Right lobe of liver (tissue), 6 donors: ENCODE results near the gene TRAPPC2. TPM values are rescaled to one million over a fixed set of nuclear protein-coding genes. Genes with fewer than 3 reads are reported as not detected.

Experiments used
- ATAC-seq, 4 donors: fragments of 200-7000 bp; cut with Tn5 transposase; one replicate each; pipeline ENCODE4 v1.9.1; 2020; ENCODE audit warnings: mild to moderate bottlenecking in 4 of 4, moderate library complexity in 4 of 4
- DNase-seq, 3 donors: peaks; one replicate each; pipeline ENCODE4 v3.0.0-alpha.2; 2020
- H3K27ac ChIP-seq, 3 donors: fragments of 200-600 bp; one replicate each; pipeline ENCODE4 v1.8.0; 2022
- H3K27me3 ChIP-seq, 2 donors: fragments of 200-600 bp; one replicate each; pipeline ENCODE4 v1.8.0; 2022
- H3K36me3 ChIP-seq, 4 donors: fragments of 200-600 bp; sonication (generic) in 1 of 4; one replicate each; pipeline versions ENCODE4 v1.5.1 to v1.8.0; 2017 to 2022; ENCODE audit warnings: control low read depth in 1 of 4
- H3K4me1 ChIP-seq, 4 donors: fragments of 200-600 bp; sonication (generic) in 1 of 4; one replicate each; pipeline versions ENCODE4 v1.5.1 to v1.8.0; 2017 to 2022; ENCODE audit warnings: control low read depth in 1 of 4
- H3K4me3 ChIP-seq, 3 donors: fragments of 200-600 bp; one replicate each; pipeline ENCODE4 v1.8.0; 2022
- H3K9me3 ChIP-seq, 4 donors: fragments of 200-600 bp; sonication (generic) in 1 of 4; one replicate each; pipeline versions ENCODE4 v1.5.1 to v1.8.0; 2017 to 2022; ENCODE audit warnings: control low read depth in 1 of 4
- CTCF ChIP-seq, 4 donors: fragments of 200-600 bp in 3 of 4; fragments of 450-650 bp in 1 of 4; IDR thresholded peaks; one replicate each; pipeline versions ENCODE4 v1.5.1 to v1.8.0; 2016 to 2022; ENCODE audit warnings: antibody characterized with exemption in 4 of 4, mild to moderate bottlenecking in 2 of 4
- POLR2A ChIP-seq: fragments of 450-650 bp; IDR thresholded peaks from one replicate; pipeline ENCODE4 v1.6.1; 2017; ENCODE audit warnings: antibody characterized with exemption, mild to moderate bottlenecking
- WGBS: methylation state at CpG from one replicate; pipeline ENCODE4 v1.1.6; 2018; ENCODE audit warnings: low coverage, low lambda C conversion rate; ENCODE audit not compliant: insufficient coverage; ENCODE audit errors: missing lambda C conversion rate; 5-methylcytosine and 5-hydroxymethylcytosine counted together
- intact Hi-C, 2 donors: fragments of 100-400 bp; cut with DNase I; formaldehyde crosslinking; loops; one replicate each; pipeline versions ENCODE4 v1.11.2 to v1.14.1; 2022
- total RNA-seq, 6 experiments: library from RNA; depleted of rRNA in 2 of 6; stranded (reverse); fragments of >200 nt in 2 of 6; fragmentation: NEBNext Ultra II Directional in 3 of 6; extraction: Animal tissue kit (Norgen Biotek cat#: 25700) in 3 of 6; gene quantifications; one replicate each; pipeline versions ENCODE4 v1.1.0 to v1.2.4, GENCODE V29; 2016 to 2023
- donor health status: DM: no; HTN: yes; CAD: no.
- donor health status: DM: no; HTN: no; CAD: no.
- donor health status: DM: no; HTN: no; CAD: no.
- donor health status: DM: no; HTN: yes; CAD: no.
- donor health status: DM: no; HTN: yes; CAD: no.

The TRAPPC2 gene
- total RNA-seq, 6 experiments from 2014 or later: 6.3 to 13.8 (median 8.5) TPM

- no peak for DNase-seq
- H3K27ac ChIP-seq: no peak overlapping the region
- H3K9me3 ChIP-seq: no peaks in the 10 kb centered on the region
- intact Hi-C loops: no loop called here
- TF ChIP-seq CTCF (IDR thresholded peaks at IDR 0.05): no peak
- no peak for TF ChIP-seq POLR2A
- ATAC-seq: peak in 2 of 4 donors; percentile 36 to 62
- 41% methylated on average over 6 of the region's 7 CpGs for WGBS
- H3K4me1 ChIP-seq: peaks cover 0 to 3% (median 0%) of the 10 kb centered on the region in 4 donors
- no peak overlapping the region for H3K4me3 ChIP-seq
- no peaks in the 10 kb centered on the region for H3K27me3 ChIP-seq
- H3K36me3 ChIP-seq: peaks cover 0 to 13% (median 0%) of the 10 kb centered on the region in 4 donors
These were observed 12.5 kb downstream of the TRAPPC2 start for GRCh38 chrX:13721819-13722519.

- 77% methylated on average over 4 of the region's 4 CpGs for WGBS
- no peaks in the 10 kb centered on the region for H3K9me3 ChIP-seq
- H3K4me3 ChIP-seq: no peak overlapping the region
- H3K36me3 ChIP-seq: peaks cover 0 to 13% (median 0%) of the 10 kb centered on the region in 4 donors
- no peak for TF ChIP-seq POLR2A
- TF ChIP-seq CTCF (IDR thresholded peaks at IDR 0.05): no peak
- no peaks in the 10 kb centered on the region for H3K27me3 ChIP-seq
- DNase-seq (no peak), ATAC-seq (no peak)
- no peak overlapping the region for H3K27ac ChIP-seq
- H3K4me1 ChIP-seq: peaks cover 0 to 3% (median 0%) of the 10 kb centered on the region in 4 donors
- intact Hi-C loops: no loop called here
These were observed 13.0 kb downstream of the TRAPPC2 start for GRCh38 chrX:13721371-13721770.

GRCh38 chrX:13719192-13719856 lies 15.1 kb downstream of the TRAPPC2 start:
- ATAC-seq (peak in 1 of 4 donors; percentile 37), DNase-seq (no peak)
- Histone ChIP-seq H3K4me3 (no peak overlapping the region), H3K9me3 (no peaks in the 10 kb centered on the region), H3K27ac (no peak overlapping the region), H3K36me3 (peaks cover 0 to 13% (median 0%) of the 10 kb centered on the region in 4 donors), H3K27me3 (no peaks in the 10 kb centered on the region), H3K4me1 (peaks cover 0 to 3% (median 0%) of the 10 kb centered on the region in 4 donors)
- intact Hi-C loops: no loop called here
- TF ChIP-seq CTCF (IDR thresholded peaks at IDR 0.05) (no peak), POLR2A (no peak)
- WGBS: 73% methylated on average over 3 of the region's 3 CpGs

GRCh38 chrX:13717700-13718472 lies 16.5 kb downstream of the TRAPPC2 start:
- WGBS: 72% methylated on average over 3 of the region's 7 CpGs
- H3K4me3 ChIP-seq: no peak overlapping the region
- no peaks in the 10 kb centered on the region for H3K27me3 ChIP-seq
- intact Hi-C loops: no loop called here
- H3K36me3 ChIP-seq: peaks cover 0 to 13% (median 0%) of the 10 kb centered on the region in 4 donors
- ATAC-seq (no peak), DNase-seq (no peak)
- H3K9me3 ChIP-seq: no peaks in the 10 kb centered on the region
- H3K4me1 ChIP-seq: peaks cover 0 to 3% (median 0%) of the 10 kb centered on the region in 4 donors
- no peak overlapping the region for H3K27ac ChIP-seq
- no peak for TF ChIP-seq POLR2A
- TF ChIP-seq CTCF (IDR thresholded peaks at IDR 0.05): no peak
